ENCODE results near the gene ASB1. TPM values are rescaled to one million over a fixed set of nuclear protein-coding genes. Genes with fewer than 3 reads are reported as not detected.

ASB1 gene
- total and polyA plus RNA-seq, 2 of the 13 experiments (the other 11 are each of a cell fraction or from before 2014, with no cell fraction given): 48.6 to 49.2 TPM

- TF ChIP-seq NFATC3 (CRISPR knock-in tag; IDR thresholded peaks at IDR 0.05) (no peak), ZNF205 (CRISPR knock-in tag; IDR thresholded peaks at IDR 0.05) (peak; percentile 76), HOMEZ (CRISPR knock-in tag; IDR thresholded peaks at IDR 0.05; ENCODE audit: low read depth) (peak; percentile 74), ZNF512 (CRISPR knock-in tag; IDR thresholded peaks at IDR 0.05) (0 out of 2 replicates have a peak, but pooled peaks have one; percentile 29), PBX2 (CRISPR knock-in tag; IDR thresholded peaks at IDR 0.05) (peak; percentile 16; the same call in 1 of the 2 replicates), CCDC6 (CRISPR knock-in tag; IDR thresholded peaks at IDR 0.05) (peak; percentile 79; the same call in 1 of the 2 replicates), SOX5 (CRISPR knock-in tag; IDR thresholded peaks at IDR 0.05; ENCODE audit: borderline replicate concordance) (peak; percentile 85), ZNF550 (CRISPR knock-in tag; IDR thresholded peaks at IDR 0.05; ENCODE audit: borderline replicate concordance) (0 out of 2 replicates have a peak, but pooled peaks have one; percentile 76), RBAK (CRISPR knock-in tag; IDR thresholded peaks at IDR 0.05) (peak; percentile 79; the same call in 1 of the 2 replicates), DRAP1 (CRISPR knock-in tag; IDR thresholded peaks at IDR 0.05) (peak; percentile 68; the same call in 1 of the 2 replicates)
Measured at GRCh38 chr2:238403632-238404405, 22.9 kb upstream of the ASB1 start (continued).

Measured in HepG2 (cell line).